GM23248 (cell line): ENCODE results near the gene GALP.

Source experiments
- EZH2 ChIP-seq: fragments of 200-600 bp; sonication (generic); IDR thresholded peaks from 2 replicates; pipeline ENCODE4 v1.6.1; 2018; ENCODE audit warnings: antibody characterized with exemption, mild to moderate bottlenecking; ENCODE audit not compliant: insufficient read depth, poor library complexity, severe bottlenecking
- EZH2phosphoT487 ChIP-seq: fragments of 200-600 bp; sonication (generic); IDR thresholded peaks from 2 replicates; pipeline ENCODE4 v1.6.1; 2018; ENCODE audit warnings: antibody characterized with exemption, moderate library complexity, mild to moderate bottlenecking, low read depth; ENCODE audit not compliant: insufficient read depth

DNA sequence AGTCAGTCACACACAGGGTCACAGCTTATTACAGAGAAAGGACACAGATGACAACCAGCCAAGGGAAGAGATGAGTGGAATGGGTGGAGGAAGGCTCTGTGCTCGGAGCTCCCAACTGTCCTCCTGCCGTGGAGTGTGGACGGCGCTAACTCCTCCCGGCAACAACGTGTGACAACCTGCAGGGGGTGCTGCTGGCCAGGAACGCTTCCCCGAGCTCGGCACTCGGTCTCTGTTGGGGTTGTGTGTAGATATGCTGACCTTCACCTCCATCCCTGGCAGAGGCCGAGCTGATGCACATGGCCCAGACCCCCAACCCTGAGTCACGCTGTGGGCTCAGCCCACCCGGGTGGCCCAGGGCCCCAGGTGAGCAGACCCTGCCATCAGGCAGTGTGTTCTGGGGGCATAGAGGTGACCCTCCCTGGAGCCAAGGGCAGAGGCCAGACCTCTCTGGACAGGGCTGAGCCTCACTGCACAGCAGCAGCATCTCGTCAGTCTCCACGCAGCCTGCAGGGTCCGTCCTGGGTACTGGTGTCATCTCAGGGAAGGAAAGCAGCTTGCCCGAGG lies 20.6 kb upstream of the GALP start:
- TF ChIP-seq EZH2 (no peak), EZH2phosphoT487 (no peak)
